Neural cell (in vitro differentiated cells): ENCODE measurements around the gene ROBO1. TPM values are rescaled to one million over a fixed set of nuclear protein-coding genes. Genes with fewer than 3 reads are reported as not detected.

Source experiments
- H2AFZ ChIP-seq: fragments of 200-600, 300-800 bp; sonication (generic), shearing (Covaris generic); 2 replicates; pipeline ENCODE4 v1.6.0; 2014; ENCODE audit warnings: low read depth, mild to moderate bottlenecking, antibody characterized with exemption, low read length, moderate library complexity
- H3F3A ChIP-seq: fragments of 200-600 bp; shearing (Covaris generic); 2 replicates; pipeline ENCODE4 v1.6.1; 2016; ENCODE audit warnings: mild to moderate bottlenecking, moderate library complexity, mixed read lengths, antibody characterized with exemption, low read length; ENCODE audit not compliant: insufficient read depth, poor library complexity, severe bottlenecking
- H3K27ac ChIP-seq: fragments of 200-600, 300-800 bp; sonication (generic), shearing (Covaris generic); 2 replicates; pipeline ENCODE4 v1.5.1; 2014; ENCODE audit warnings: mild to moderate bottlenecking, low read length, moderate library complexity
- H3K27me3 ChIP-seq: fragments of 300-800, 200-600 bp; sonication (generic), shearing (Covaris generic); 2 replicates; pipeline ENCODE4 v1.6.0; 2014; ENCODE audit warnings: mild to moderate bottlenecking, low read depth, low read length, moderate library complexity; ENCODE audit not compliant: insufficient read depth
- H3K36me3 ChIP-seq: fragments of 300-800, 200-600 bp; sonication (generic), shearing (Covaris generic); 2 replicates; pipeline ENCODE4 v1.5.1; 2014; ENCODE audit warnings: mild to moderate bottlenecking, antibody characterized with exemption, low read length, moderate library complexity; ENCODE audit not compliant: insufficient read depth
- H3K4me2 ChIP-seq: fragments of 300-800, 200-600 bp; sonication (generic), shearing (Covaris generic); 2 replicates; pipeline ENCODE4 v1.6.0; 2014; ENCODE audit warnings: mild to moderate bottlenecking, low read length
- H3K4me3 ChIP-seq: fragments of 300-800, 200-600 bp; sonication (generic), shearing (Covaris generic); 2 replicates; pipeline ENCODE4 v1.5.1; 2014; ENCODE audit warnings: mild to moderate bottlenecking, low read length, moderate library complexity
- H3K79me2 ChIP-seq: fragments of 200-600 bp; shearing (Covaris generic); replicated peaks from 2 replicates; pipeline ENCODE4 v1.6.0; 2014; ENCODE audit warnings: mild to moderate bottlenecking, low read length, moderate library complexity; ENCODE audit not compliant: insufficient read depth
- H3K9ac ChIP-seq: fragments of 300-800, 200-600 bp; sonication (generic), shearing (Covaris generic); 2 replicates; pipeline ENCODE4 v1.6.1; 2016; ENCODE audit warnings: mild to moderate bottlenecking, low read length, mixed read lengths
- H3K9me2 ChIP-seq: fragments of 200-600 bp; shearing (Covaris generic); 2 replicates; pipeline ENCODE4 v1.6.1; 2016; ENCODE audit warnings: mild to moderate bottlenecking, low read length, mixed read lengths; ENCODE audit not compliant: insufficient read depth
- H3K9me3 ChIP-seq: fragments of 200-600, 300-800 bp; sonication (generic), shearing (Covaris generic); 2 replicates; pipeline ENCODE4 v1.6.1; 2016; ENCODE audit warnings: mild to moderate bottlenecking, mixed run types, low read length, moderate library complexity, mixed read lengths
- H4K20me1 ChIP-seq: fragments of 200-600 bp; shearing (Covaris generic); 2 replicates; pipeline ENCODE4 v1.6.1; 2016; ENCODE audit warnings: mild to moderate bottlenecking, mixed run types; ENCODE audit not compliant: insufficient read depth
- EP300 ChIP-seq: fragments of 450-650 bp; conservative IDR thresholded peaks from 2 replicates; pipeline ENCODE4 v1.6.1; 2014; ENCODE audit warnings: antibody characterized with exemption, mild to moderate bottlenecking, moderate library complexity; ENCODE audit not compliant: poor library complexity, severe bottlenecking
- EZH2 ChIP-seq: fragments of 200-600, 300-800 bp; shearing (Covaris generic), sonication (generic); IDR thresholded peaks from 2 replicates; pipeline ENCODE4 v1.6.1; 2014; ENCODE audit warnings: antibody characterized with exemption, low read length, borderline replicate concordance, mild to moderate bottlenecking; ENCODE audit not compliant: insufficient read depth, poor library complexity, severe bottlenecking
- MXI1 ChIP-seq: fragments of 450-650 bp; conservative IDR thresholded peaks from 2 replicates; pipeline ENCODE4 v1.6.1; 2014; ENCODE audit warnings: antibody characterized with exemption, mild to moderate bottlenecking; ENCODE audit not compliant: poor library complexity, severe bottlenecking
- POLR2AphosphoS5 ChIP-seq: IDR thresholded peaks from 2 replicates; pipeline ENCODE4 v1.6.1; 2012
- RAD21 ChIP-seq: fragments of 450-650 bp; conservative IDR thresholded peaks from 2 replicates; pipeline ENCODE4 v1.6.1; 2014; ENCODE audit warnings: antibody characterized with exemption, mild to moderate bottlenecking, moderate library complexity
- SMC3 ChIP-seq: fragments of 450-650 bp; conservative IDR thresholded peaks from 2 replicates; pipeline ENCODE4 v1.6.1; 2014; ENCODE audit warnings: antibody characterized with exemption, mild to moderate bottlenecking, moderate library complexity; ENCODE audit not compliant: poor library complexity
- TAF1 ChIP-seq: IDR thresholded peaks from 2 replicates; pipeline ENCODE4 v1.6.1; 2012; ENCODE audit warnings: low read depth
- polyA plus RNA-seq: library from polyadenylated mRNA; depleted of rRNA; stranded (reverse); fragments of >200 nt; gene quantifications from 2 replicates; pipeline ENCODE4 v1.2.3, GENCODE V29; 2014
- TF ChIP-seq, protein P1 (sequence below): IDR thresholded peaks from 2 replicates; pipeline ENCODE4 v1.6.1; 2012; ENCODE audit warnings: borderline replicate concordance
- TF ChIP-seq, protein P2 (sequence below): fragments of 450-650 bp; IDR thresholded peaks from 2 replicates; pipeline ENCODE4 v1.5.1; 2014; ENCODE audit warnings: antibody characterized with exemption, mild to moderate bottlenecking, moderate library complexity; ENCODE audit not compliant: poor library complexity, severe bottlenecking

The ROBO1 gene
- polyA plus RNA-seq, 1 donor from 2014 or later: 183 TPM

DNA sequence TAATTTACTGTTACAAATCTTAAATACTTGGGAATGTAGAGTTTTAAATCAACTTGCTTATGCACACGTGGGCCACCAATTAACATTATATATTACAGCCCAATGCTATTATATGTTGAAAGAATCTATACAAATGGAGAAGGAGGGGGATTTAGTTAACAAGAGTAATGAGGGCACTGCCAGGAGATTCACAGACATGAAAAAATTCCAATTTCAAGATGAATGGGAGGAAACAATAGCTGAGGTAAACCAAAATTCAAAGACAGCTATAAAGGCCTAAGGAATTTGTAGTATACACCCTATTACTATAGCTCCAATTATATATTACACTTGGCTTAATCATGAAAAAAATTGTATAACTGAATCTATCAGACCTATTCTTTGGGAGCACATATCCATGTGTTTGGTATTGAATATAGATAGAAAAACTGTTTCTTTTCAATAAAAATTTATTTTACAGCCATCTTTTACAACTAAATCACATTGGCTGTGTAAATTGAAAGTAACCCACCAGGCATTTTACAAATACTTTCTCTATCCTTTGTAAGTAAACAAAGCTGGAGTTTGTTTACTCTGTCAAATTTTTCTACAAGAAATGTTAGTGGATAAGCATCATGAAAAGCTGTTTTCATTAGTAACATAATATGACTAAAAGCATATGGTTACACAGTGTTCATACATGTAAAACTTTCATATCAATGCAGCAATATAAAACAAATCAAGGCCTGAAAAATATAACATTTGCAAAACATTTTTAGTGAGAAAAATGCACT lies 1045.8 kb downstream of the ROBO1 start:
- no peak overlapping the region for H3K4me3 ChIP-seq

DNA sequence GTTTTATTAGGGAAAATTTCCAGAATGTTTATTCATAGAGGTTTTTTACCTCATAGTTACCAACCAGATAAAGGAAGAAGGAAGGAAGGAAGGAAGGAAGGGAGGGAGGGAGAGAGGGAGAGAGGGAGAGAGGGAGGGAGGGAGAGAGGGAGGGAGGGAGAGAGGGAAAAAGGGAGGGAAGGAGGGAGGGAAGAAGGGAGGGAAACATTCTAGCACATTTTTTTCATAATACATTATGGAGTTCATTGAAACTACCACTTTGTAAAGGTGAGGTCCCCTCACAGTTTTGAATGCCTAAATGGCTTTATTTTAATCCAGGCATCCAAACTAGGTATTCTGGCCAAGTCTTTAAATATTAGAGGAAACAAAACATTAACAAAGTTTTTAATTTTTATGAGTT lies 1049.1 kb downstream of the ROBO1 start:
- TF ChIP-seq EP300: no peak
- TF ChIP-seq MXI1: no peak
- no peak for TF ChIP-seq TAF1
- TF ChIP-seq EZH2: no peak
- TF ChIP-seq, protein P1, sequence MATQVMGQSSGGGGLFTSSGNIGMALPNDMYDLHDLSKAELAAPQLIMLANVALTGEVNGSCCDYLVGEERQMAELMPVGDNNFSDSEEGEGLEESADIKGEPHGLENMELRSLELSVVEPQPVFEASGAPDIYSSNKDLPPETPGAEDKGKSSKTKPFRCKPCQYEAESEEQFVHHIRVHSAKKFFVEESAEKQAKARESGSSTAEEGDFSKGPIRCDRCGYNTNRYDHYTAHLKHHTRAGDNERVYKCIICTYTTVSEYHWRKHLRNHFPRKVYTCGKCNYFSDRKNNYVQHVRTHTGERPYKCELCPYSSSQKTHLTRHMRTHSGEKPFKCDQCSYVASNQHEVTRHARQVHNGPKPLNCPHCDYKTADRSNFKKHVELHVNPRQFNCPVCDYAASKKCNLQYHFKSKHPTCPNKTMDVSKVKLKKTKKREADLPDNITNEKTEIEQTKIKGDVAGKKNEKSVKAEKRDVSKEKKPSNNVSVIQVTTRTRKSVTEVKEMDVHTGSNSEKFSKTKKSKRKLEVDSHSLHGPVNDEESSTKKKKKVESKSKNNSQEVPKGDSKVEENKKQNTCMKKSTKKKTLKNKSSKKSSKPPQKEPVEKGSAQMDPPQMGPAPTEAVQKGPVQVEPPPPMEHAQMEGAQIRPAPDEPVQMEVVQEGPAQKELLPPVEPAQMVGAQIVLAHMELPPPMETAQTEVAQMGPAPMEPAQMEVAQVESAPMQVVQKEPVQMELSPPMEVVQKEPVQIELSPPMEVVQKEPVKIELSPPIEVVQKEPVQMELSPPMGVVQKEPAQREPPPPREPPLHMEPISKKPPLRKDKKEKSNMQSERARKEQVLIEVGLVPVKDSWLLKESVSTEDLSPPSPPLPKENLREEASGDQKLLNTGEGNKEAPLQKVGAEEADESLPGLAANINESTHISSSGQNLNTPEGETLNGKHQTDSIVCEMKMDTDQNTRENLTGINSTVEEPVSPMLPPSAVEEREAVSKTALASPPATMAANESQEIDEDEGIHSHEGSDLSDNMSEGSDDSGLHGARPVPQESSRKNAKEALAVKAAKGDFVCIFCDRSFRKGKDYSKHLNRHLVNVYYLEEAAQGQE: no peak
- TF ChIP-seq RAD21: no peak
- no peak for TF ChIP-seq POLR2AphosphoS5
- no peak for TF ChIP-seq SMC3
- TF ChIP-seq, protein P2, sequence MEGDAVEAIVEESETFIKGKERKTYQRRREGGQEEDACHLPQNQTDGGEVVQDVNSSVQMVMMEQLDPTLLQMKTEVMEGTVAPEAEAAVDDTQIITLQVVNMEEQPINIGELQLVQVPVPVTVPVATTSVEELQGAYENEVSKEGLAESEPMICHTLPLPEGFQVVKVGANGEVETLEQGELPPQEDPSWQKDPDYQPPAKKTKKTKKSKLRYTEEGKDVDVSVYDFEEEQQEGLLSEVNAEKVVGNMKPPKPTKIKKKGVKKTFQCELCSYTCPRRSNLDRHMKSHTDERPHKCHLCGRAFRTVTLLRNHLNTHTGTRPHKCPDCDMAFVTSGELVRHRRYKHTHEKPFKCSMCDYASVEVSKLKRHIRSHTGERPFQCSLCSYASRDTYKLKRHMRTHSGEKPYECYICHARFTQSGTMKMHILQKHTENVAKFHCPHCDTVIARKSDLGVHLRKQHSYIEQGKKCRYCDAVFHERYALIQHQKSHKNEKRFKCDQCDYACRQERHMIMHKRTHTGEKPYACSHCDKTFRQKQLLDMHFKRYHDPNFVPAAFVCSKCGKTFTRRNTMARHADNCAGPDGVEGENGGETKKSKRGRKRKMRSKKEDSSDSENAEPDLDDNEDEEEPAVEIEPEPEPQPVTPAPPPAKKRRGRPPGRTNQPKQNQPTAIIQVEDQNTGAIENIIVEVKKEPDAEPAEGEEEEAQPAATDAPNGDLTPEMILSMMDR: no peak
- H3K4me3 ChIP-seq: no peak overlapping the region
- H3K4me2 ChIP-seq: no peak overlapping the region
- H3K9ac ChIP-seq: no peak overlapping the region
- peaks cover 5% of the 10 kb centered on the region for H3K79me2 ChIP-seq
- H3K9me2 ChIP-seq: no peaks in the 10 kb centered on the region
- peaks cover 9% of the 10 kb centered on the region for H3K36me3 ChIP-seq
- no peak overlapping the region for H3K27ac ChIP-seq
- H3K27me3 ChIP-seq: no peaks in the 10 kb centered on the region
- H4K20me1 ChIP-seq: no peaks in the 10 kb centered on the region
- no peaks in the 10 kb centered on the region for H3K9me3 ChIP-seq
- no peaks in the 10 kb centered on the region for H3F3A ChIP-seq
- no peak overlapping the region for H2AFZ ChIP-seq

More for the DNA sequence above, 1045.8 kb downstream of the ROBO1 start:
- no peaks in the 10 kb centered on the region for H3K9me2 ChIP-seq
- H3F3A ChIP-seq: peaks cover 4% of the 10 kb centered on the region
- H3K27ac ChIP-seq: no peak overlapping the region
- peaks cover 5% of the 10 kb centered on the region for H3K79me2 ChIP-seq
- H3K27me3 ChIP-seq: no peaks in the 10 kb centered on the region
- H3K36me3 ChIP-seq: no peaks in the 10 kb centered on the region
- H2AFZ ChIP-seq: no peak overlapping the region
- H3K9me3 ChIP-seq: no peaks in the 10 kb centered on the region
- TF ChIP-seq MXI1 (no peak), RAD21 (no peak), EP300 (no peak), EZH2 (no peak), POLR2AphosphoS5 (no peak), TAF1 (no peak), SMC3 (no peak)
- TF ChIP-seq, protein P2: no peak
- TF ChIP-seq, protein P1: no peak
- H4K20me1 ChIP-seq: no peaks in the 10 kb centered on the region
- no peak overlapping the region for H3K4me2 ChIP-seq
- no peak overlapping the region for H3K9ac ChIP-seq
